ENCODE results near the gene PLPP1. TPM values are rescaled to one million over a fixed set of nuclear protein-coding genes. Genes with fewer than 3 reads are reported as not detected.

The PLPP1 gene
- total and polyA plus RNA-seq, 2 experiments from 2014 or later = 63.5 to 78.6 TPM

DNA sequence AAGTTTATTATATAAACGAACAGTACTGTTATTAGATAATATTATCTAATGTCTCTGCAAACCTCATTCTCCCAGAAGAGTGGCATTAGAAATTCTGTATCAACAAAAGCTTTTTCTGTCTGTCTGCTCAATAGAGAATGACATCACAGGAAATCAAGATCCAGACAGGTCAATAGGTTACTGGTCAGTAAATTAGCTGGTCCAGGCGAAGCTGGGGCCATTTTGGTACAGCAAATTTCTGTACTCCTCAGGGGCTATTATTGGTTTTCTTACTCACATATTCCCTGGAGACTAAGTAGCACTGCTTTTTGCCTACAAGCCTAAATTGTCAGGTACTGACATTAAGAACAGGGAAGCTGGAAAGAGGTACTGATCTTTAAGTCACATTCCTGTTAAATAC is 80.5 kb downstream of the PLPP1 start:
- Histone ChIP-seq H2AFZ (no peak overlapping the region), H3K27ac (no peak overlapping the region), H3K9me3 (ENCODE audit: low read depth) (no peaks in the 10 kb centered on the region), H3K79me2 (ENCODE audit: insufficient read depth) (peaks cover 37% of the 10 kb centered on the region), H4K20me1 (ENCODE audit: insufficient read depth) (no peaks in the 10 kb centered on the region), H3F3A (ENCODE audit: insufficient read depth) (peaks cover 25% of the 10 kb centered on the region), H3K9me2 (ENCODE audit: insufficient read depth) (no peaks in the 10 kb centered on the region), H3K36me3 (ENCODE audit: low read depth) (no peaks in the 10 kb centered on the region), H3K27me3 (replicated peaks; ENCODE audit: insufficient read depth) (no peaks in the 10 kb centered on the region), H3K4me3 (no peak overlapping the region), H3K9ac (no peak overlapping the region), H3K4me2 (ENCODE audit: unreplicated experiment) (no peak overlapping the region), H3K4me1 (ENCODE audit: insufficient read depth) (peaks cover 31% of the 10 kb centered on the region)
- WGBS, 2 experiments (ENCODE audit: low coverage in 1 of 2, low lambda C conversion rate in 2 of 2, missing lambda C conversion rate in 2 of 2) = 60 to 63% methylated on average over 2 of the region's 2 CpGs
- in situ Hi-C loops (cut with MboI) = no loop called here
- no peak for DNase-seq
- TF ChIP-seq EZH2phosphoT487 (IDR thresholded peaks at IDR 0.05; ENCODE audit: insufficient read depth, low read depth) (no peak), EZH2 (IDR thresholded peaks at IDR 0.05; ENCODE audit: insufficient read depth, poor library complexity, severe bottlenecking) (no peak)

DNA sequence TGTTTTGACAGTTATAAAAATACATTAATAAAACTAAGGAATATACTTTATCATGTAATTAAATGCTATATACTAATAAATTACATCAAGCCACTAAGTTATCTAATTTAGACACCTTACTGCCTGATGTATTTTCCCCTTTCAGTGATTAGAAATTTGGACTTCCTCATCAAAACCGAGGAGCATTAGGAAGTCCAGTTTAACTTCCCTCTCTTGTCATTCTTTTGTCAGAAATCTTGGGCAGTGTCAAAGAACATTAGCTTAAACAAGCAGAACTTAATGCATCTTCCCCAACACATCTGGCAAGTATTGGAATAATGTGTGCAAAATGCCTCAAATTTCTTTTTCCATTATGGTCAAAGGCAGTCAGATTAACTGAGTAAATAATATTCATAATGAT is 81.6 kb downstream of the PLPP1 start:
- H3K79me2 ChIP-seq (ENCODE audit: insufficient read depth) = peaks cover 36% of the 10 kb centered on the region
- H3K4me2 ChIP-seq (ENCODE audit: unreplicated experiment) = no peak overlapping the region
- no peaks in the 10 kb centered on the region for H3K9me3 ChIP-seq (ENCODE audit: low read depth)
- H4K20me1 ChIP-seq (ENCODE audit: insufficient read depth) = no peaks in the 10 kb centered on the region
- H3K27me3 ChIP-seq (replicated peaks; ENCODE audit: insufficient read depth) = no peaks in the 10 kb centered on the region
- H3K27ac ChIP-seq = no peak overlapping the region
- no peak overlapping the region for H2AFZ ChIP-seq
- H3K9ac ChIP-seq = no peak overlapping the region
- WGBS, 2 experiments (ENCODE audit: low coverage in 1 of 2, low lambda C conversion rate in 2 of 2, missing lambda C conversion rate in 2 of 2) = 37 to 67% methylated on average over 1 of the region's 1 CpG
- no peak for TF ChIP-seq EZH2 (IDR thresholded peaks at IDR 0.05; ENCODE audit: insufficient read depth, poor library complexity, severe bottlenecking)
- TF ChIP-seq EZH2phosphoT487 (IDR thresholded peaks at IDR 0.05; ENCODE audit: insufficient read depth, low read depth) = no peak
- H3K4me1 ChIP-seq (ENCODE audit: insufficient read depth) = peaks cover 32% of the 10 kb centered on the region
- no peak overlapping the region for H3K4me3 ChIP-seq
- peaks cover 30% of the 10 kb centered on the region for H3F3A ChIP-seq (ENCODE audit: insufficient read depth)
- H3K36me3 ChIP-seq (ENCODE audit: low read depth) = no peaks in the 10 kb centered on the region
- no peak for DNase-seq
- in situ Hi-C loops (cut with MboI) = no loop called here
- no peaks in the 10 kb centered on the region for H3K9me2 ChIP-seq (ENCODE audit: insufficient read depth)

DNA sequence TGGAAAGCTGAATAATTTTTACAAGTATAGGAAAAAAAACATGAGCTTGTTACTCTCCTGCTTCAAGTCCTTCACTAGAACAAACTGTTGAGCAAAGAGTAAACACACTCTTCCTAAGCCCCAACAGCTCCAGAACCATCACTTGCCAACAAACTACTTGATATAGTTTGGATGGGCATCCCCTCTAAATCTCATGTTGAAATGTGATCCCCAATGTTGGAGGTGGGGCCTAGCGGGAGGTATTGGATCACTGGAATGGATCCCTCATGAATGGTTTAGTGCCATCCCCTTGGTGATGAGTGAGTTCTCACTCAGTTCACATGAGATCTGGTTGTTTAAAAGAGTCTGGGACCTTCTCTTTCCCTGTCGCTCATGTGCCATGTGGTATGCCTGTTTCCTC is 82.8 kb downstream of the PLPP1 start:
- in situ Hi-C loops (cut with MboI) = no loop called here
- Histone ChIP-seq H3K79me2 (ENCODE audit: insufficient read depth) (peaks cover 38% of the 10 kb centered on the region), H3K9me3 (ENCODE audit: low read depth) (no peaks in the 10 kb centered on the region)

DNA sequence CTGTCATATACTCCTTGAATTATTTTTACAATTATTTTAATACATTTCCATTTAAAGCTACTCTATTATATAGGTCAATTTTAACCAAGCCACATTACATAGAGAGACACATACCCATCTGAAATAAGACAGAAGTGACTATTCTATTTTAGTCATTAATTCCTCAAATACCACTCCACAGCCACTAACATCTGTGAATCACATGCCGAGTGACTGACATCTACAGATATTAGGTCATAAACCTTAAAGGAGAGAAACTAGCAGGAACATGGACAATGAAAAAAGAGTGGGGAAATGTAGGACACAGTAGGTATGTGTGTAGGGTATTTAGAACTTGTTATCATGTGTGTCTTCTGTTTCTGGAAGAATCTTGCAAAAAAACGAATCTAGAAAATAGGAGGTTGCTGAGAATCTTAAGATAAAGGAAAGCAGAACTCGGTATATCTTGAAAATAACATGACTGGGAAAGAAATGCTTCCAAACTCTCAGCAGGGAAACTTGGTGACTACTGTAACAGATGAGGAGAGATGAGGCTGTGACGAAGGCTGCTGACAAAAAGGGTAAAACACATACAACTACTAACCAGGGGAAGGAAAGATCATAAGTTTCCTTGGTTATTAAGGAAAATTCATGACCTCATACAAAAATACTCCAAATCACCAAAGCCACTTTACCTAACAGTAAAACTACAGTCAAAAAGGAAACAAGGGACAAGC is 84.6 kb downstream of the PLPP1 start:
- no peak overlapping the region for H2AFZ ChIP-seq
- no peaks in the 10 kb centered on the region for H4K20me1 ChIP-seq (ENCODE audit: insufficient read depth)
- 8 to 15% methylated on average over 4 of the region's 4 CpGs for WGBS, 2 experiments (ENCODE audit: low coverage in 1 of 2, low lambda C conversion rate in 2 of 2, missing lambda C conversion rate in 2 of 2)
- no peaks in the 10 kb centered on the region for H3K36me3 ChIP-seq (ENCODE audit: low read depth)
- TF ChIP-seq EZH2 (IDR thresholded peaks at IDR 0.05; ENCODE audit: insufficient read depth, poor library complexity, severe bottlenecking) (no peak), EZH2phosphoT487 (IDR thresholded peaks at IDR 0.05; ENCODE audit: insufficient read depth, low read depth) (no peak)
- H3K9ac ChIP-seq = peak overlapping the region; percentile 31; the same call in 1 of the 2 replicates
- no peaks in the 10 kb centered on the region for H3K27me3 ChIP-seq (replicated peaks; ENCODE audit: insufficient read depth)
- H3K4me1 ChIP-seq (ENCODE audit: insufficient read depth) = peaks cover 15% of the 10 kb centered on the region
- peak overlapping the region; percentile 57 for H3K4me2 ChIP-seq (ENCODE audit: unreplicated experiment)
- peaks cover 13% of the 10 kb centered on the region; the same call in 1 of the 2 replicates for H3F3A ChIP-seq (ENCODE audit: insufficient read depth)
- peak overlapping the region; percentile 7; the same call in 1 of the 2 replicates for H3K4me3 ChIP-seq
- peaks cover 32% of the 10 kb centered on the region for H3K79me2 ChIP-seq (ENCODE audit: insufficient read depth)
- peak overlapping the region; percentile 61 for H3K27ac ChIP-seq
- peak; percentile 73 for DNase-seq
- H3K9me2 ChIP-seq (ENCODE audit: insufficient read depth) = no peaks in the 10 kb centered on the region
- no peaks in the 10 kb centered on the region for H3K9me3 ChIP-seq (ENCODE audit: low read depth)
- in situ Hi-C loops (cut with MboI) = no loop called here

More for the DNA sequence above, 82.8 kb downstream of the PLPP1 start:
- DNase-seq = no peak
- WGBS, 2 experiments (ENCODE audit: low coverage in 1 of 2, low lambda C conversion rate in 2 of 2, missing lambda C conversion rate in 2 of 2) = 100% methylated on average over 2 of the region's 2 CpGs
- Histone ChIP-seq H3K9ac (no peak overlapping the region), H3K4me2 (ENCODE audit: unreplicated experiment) (no peak overlapping the region), H3F3A (ENCODE audit: insufficient read depth) (peaks cover 27% of the 10 kb centered on the region), H3K36me3 (ENCODE audit: low read depth) (no peaks in the 10 kb centered on the region), H3K27ac (no peak overlapping the region), H3K4me1 (ENCODE audit: insufficient read depth) (peaks cover 29% of the 10 kb centered on the region), H3K4me3 (no peak overlapping the region), H3K27me3 (replicated peaks; ENCODE audit: insufficient read depth) (no peaks in the 10 kb centered on the region), H4K20me1 (ENCODE audit: insufficient read depth) (no peaks in the 10 kb centered on the region), H3K9me2 (ENCODE audit: insufficient read depth) (no peaks in the 10 kb centered on the region), H2AFZ (no peak overlapping the region)
- TF ChIP-seq EZH2 (IDR thresholded peaks at IDR 0.05; ENCODE audit: insufficient read depth, poor library complexity, severe bottlenecking) (no peak), EZH2phosphoT487 (IDR thresholded peaks at IDR 0.05; ENCODE audit: insufficient read depth, low read depth) (no peak)

Data from GM23248 (cell line).